GM12892 (cell line): Measurements from ENCODE around the gene DPF1.

Source experiments
- DNase-seq: peaks from one replicate; pipeline ENCODE4 v3.0.0; 2011; ENCODE audit not compliant: insufficient read length
- FAIRE-seq: peaks from 2 replicates; lab custom pipeline; 2011; peaks lifted over from hg19 to GRCh38; lab: Jason Lieb, UNC
- POLR2A ChIP-seq: IDR thresholded peaks from 2 replicates; pipeline ENCODE4 v1.6.1; 2011; ENCODE audit warnings: low read depth, low read length, control low read depth
- POLR2AphosphoS5 ChIP-seq: IDR thresholded peaks from 2 replicates; pipeline ENCODE4 v1.6.1; 2011; ENCODE audit warnings: low read depth, low read length, control low read depth
- TAF1 ChIP-seq: IDR thresholded peaks from 2 replicates; pipeline ENCODE4 v1.6.1; 2011; ENCODE audit warnings: low read depth, mild to moderate bottlenecking, control low read depth, low read length, borderline replicate concordance

DPF1 gene

GRCh38 chr19:38165335-38165734, 58.7 kb downstream of the DPF1 start:
- FAIRE-seq (no peak), DNase-seq (no peak)
- TF ChIP-seq POLR2AphosphoS5 (no peak), POLR2A (no peak), TAF1 (no peak)

DNA sequence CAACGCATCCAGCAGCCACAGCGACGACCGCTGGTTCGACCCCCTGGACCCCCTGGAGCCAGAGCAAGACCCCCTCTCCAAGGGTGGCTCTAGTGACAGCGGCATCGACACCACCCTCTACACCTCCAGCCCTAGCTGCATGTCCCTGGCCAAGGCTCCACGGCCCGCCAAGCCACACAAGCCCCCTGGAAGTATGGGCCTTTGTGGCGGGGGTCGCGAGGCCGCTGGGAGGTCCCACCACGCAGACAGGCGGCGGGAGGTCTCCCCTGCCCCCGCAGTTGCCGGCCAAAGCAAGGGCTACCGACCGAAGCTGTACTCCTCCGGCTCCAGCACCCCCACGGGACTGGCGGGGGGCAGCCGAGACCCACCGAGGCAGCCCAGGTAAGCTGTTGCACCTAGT, 59.5 kb downstream of the DPF1 start:
- TF ChIP-seq POLR2A = no peak
- TF ChIP-seq POLR2AphosphoS5 = no peak
- no peak for TF ChIP-seq TAF1
- FAIRE-seq = no peak
- DNase-seq = no peak

GRCh38 chr19:38163419-38164290, 60.4 kb downstream of the DPF1 start:
- DNase-seq = no peak
- no peak for FAIRE-seq
- TF ChIP-seq POLR2A (no peak), TAF1 (no peak), POLR2AphosphoS5 (no peak)

GRCh38 chr19:38162632-38163031, 61.4 kb downstream of the DPF1 start:
- DNase-seq = no peak
- no peak for FAIRE-seq
- TF ChIP-seq POLR2AphosphoS5 (no peak), TAF1 (no peak), POLR2A (no peak)

DNA sequence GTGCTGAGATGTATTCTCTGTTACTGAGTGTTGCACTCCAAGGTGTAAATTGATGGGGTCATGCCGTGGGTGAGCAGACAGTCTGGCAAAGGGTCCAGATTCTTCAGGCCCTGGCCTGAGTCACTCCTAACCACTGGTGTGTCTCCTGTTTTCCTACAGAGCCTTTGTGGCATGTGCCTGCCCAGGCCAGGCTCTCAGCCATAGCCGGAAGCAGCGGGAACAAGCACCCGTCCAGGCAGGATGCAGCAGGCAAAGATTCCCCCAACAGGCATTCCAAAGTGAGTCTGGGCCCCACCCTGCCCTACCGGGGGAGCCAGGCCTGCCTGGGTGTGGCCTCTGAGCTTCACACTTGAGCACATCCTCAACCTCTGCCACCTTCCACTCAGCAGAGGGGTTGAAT, 61.9 kb downstream of the DPF1 start:
- FAIRE-seq (no peak), DNase-seq (no peak)
- TF ChIP-seq TAF1 (no peak), POLR2AphosphoS5 (no peak), POLR2A (no peak)
